RWPE2 (cell line): ENCODE measurements around the gene KLK15.

Experiments used
- ATAC-seq: fragments of 200-7000 bp; cut with Tn5 transposase; 3 replicates; pipeline ENCODE4 v1.9.1; 2021; ENCODE audit warnings: low read depth
- DNase-seq: peaks from one replicate; pipeline ENCODE4 v3.0.0-alpha.2; 2020; ENCODE audit warnings: low spot score
- H3K27ac ChIP-seq: fragments of 450-650 bp; 2 replicates; pipeline ENCODE4 v1.5.1; 2017; ENCODE audit warnings: mild to moderate bottlenecking; ENCODE audit not compliant: poor library complexity, severe bottlenecking
- H3K27me3 ChIP-seq: fragments of 250-450 bp; sonication (Bioruptor Pico); 2 replicates; pipeline ENCODE4 v1.5.1; 2021; ENCODE audit warnings: mild to moderate bottlenecking, moderate library complexity; ENCODE audit not compliant: insufficient read depth, poor library complexity, severe bottlenecking
- H3K36me3 ChIP-seq: fragments of 250-450 bp; sonication (Bioruptor Pico); 2 replicates; pipeline ENCODE4 v1.5.1; 2020; ENCODE audit warnings: low read depth, mild to moderate bottlenecking, moderate library complexity
- H3K4me1 ChIP-seq: fragments of 250-450 bp; sonication (Bioruptor Pico); 2 replicates; pipeline ENCODE4 v1.5.1; 2021; ENCODE audit warnings: mild to moderate bottlenecking, moderate library complexity; ENCODE audit not compliant: insufficient read depth, poor library complexity, severe bottlenecking
- H3K4me3 ChIP-seq: fragments of 250-450 bp; sonication (Bioruptor Pico); 2 replicates; pipeline ENCODE4 v1.5.1; 2021; ENCODE audit warnings: mild to moderate bottlenecking, moderate library complexity; ENCODE audit not compliant: severe bottlenecking
- H3K9me3 ChIP-seq: fragments of 250-450 bp; sonication (Bioruptor Pico); 2 replicates; pipeline ENCODE4 v1.5.1; 2021; ENCODE audit warnings: mild to moderate bottlenecking, moderate library complexity; ENCODE audit not compliant: severe bottlenecking
- CTCF ChIP-seq: fragments of 450-650 bp; IDR thresholded peaks from one replicate; pipeline ENCODE4 v1.5.1; 2017; ENCODE audit warnings: mild to moderate bottlenecking, moderate library complexity; ENCODE audit not compliant: poor library complexity, severe bottlenecking

Gene KLK15

GRCh38 chr19:50821622-50822021 lies 11.8 kb downstream of the KLK15 start:
- no peak overlapping the region for H3K27ac ChIP-seq
- ATAC-seq, result no peak
- H3K4me1 ChIP-seq, result no peaks in the 10 kb centered on the region
- H3K9me3 ChIP-seq, result no peaks in the 10 kb centered on the region
- DNase-seq, result no peak
- no peak overlapping the region for H3K4me3 ChIP-seq
- peaks cover 14% of the 10 kb centered on the region for H3K27me3 ChIP-seq
- H3K36me3 ChIP-seq, result no peaks in the 10 kb centered on the region
- TF ChIP-seq CTCF, result no peak

- Histone ChIP-seq H3K4me3 (no peak overlapping the region), H3K27ac (no peak overlapping the region), H3K36me3 (no peaks in the 10 kb centered on the region), H3K4me1 (no peaks in the 10 kb centered on the region), H3K27me3 (peaks cover 14% of the 10 kb centered on the region), H3K9me3 (no peaks in the 10 kb centered on the region)
- DNase-seq (no peak), ATAC-seq (no peak)
- TF ChIP-seq CTCF, result no peak
Observed at GRCh38 chr19:50821248-50821612, 12.1 kb downstream of the KLK15 start.

GRCh38 chr19:50820549-50821247 lies 12.7 kb downstream of the KLK15 start:
- no peaks in the 10 kb centered on the region for H3K9me3 ChIP-seq
- no peak for ATAC-seq
- H3K36me3 ChIP-seq, result no peaks in the 10 kb centered on the region
- no peak for DNase-seq
- no peak for TF ChIP-seq CTCF
- H3K27ac ChIP-seq, result no peak overlapping the region
- H3K27me3 ChIP-seq, result peaks cover 14% of the 10 kb centered on the region
- no peak overlapping the region for H3K4me3 ChIP-seq
- no peaks in the 10 kb centered on the region for H3K4me1 ChIP-seq

GRCh38 chr19:50820086-50820485 lies 13.3 kb downstream of the KLK15 start:
- DNase-seq (no peak), ATAC-seq (no peak)
- H3K9me3 ChIP-seq, result no peaks in the 10 kb centered on the region
- H3K27ac ChIP-seq, result no peak overlapping the region
- peaks cover 14% of the 10 kb centered on the region for H3K27me3 ChIP-seq
- H3K4me3 ChIP-seq, result no peak overlapping the region
- H3K4me1 ChIP-seq, result no peaks in the 10 kb centered on the region
- TF ChIP-seq CTCF, result no peak
- no peaks in the 10 kb centered on the region for H3K36me3 ChIP-seq

GRCh38 chr19:50819636-50820035 lies 13.7 kb downstream of the KLK15 start:
- DNase-seq (no peak), ATAC-seq (no peak)
- H3K9me3 ChIP-seq, result no peaks in the 10 kb centered on the region
- H3K36me3 ChIP-seq, result no peaks in the 10 kb centered on the region
- H3K4me1 ChIP-seq, result no peaks in the 10 kb centered on the region
- no peak for TF ChIP-seq CTCF
- no peak overlapping the region for H3K27ac ChIP-seq
- peaks cover 14% of the 10 kb centered on the region for H3K27me3 ChIP-seq
- no peak overlapping the region for H3K4me3 ChIP-seq
